WTC11 (cell line): ENCODE measurements around the gene SNX30. TPM values are rescaled to one million over a fixed set of nuclear protein-coding genes. Genes with fewer than 3 reads are reported as not detected.

Source experiments
- ATAC-seq: fragments of 200-7000 bp; cut with Tn5 transposase; 2 replicates; pipeline ENCODE4 v1.10.0; 2021; ENCODE audit warnings: mild to moderate bottlenecking, moderate library complexity
- CTCF ChIA-PET: fragments of 300-600 bp; sonication (Branson Sonifier 250); formaldehyde crosslinking; loops from one replicate; lab custom pipeline; 2021; ENCODE audit warnings: antibody characterized with exemption; lab: Charles Lee
- POLR2A ChIA-PET: fragments of 350-600 bp; sonication (Branson Sonifier 250); formaldehyde crosslinking; loops from one replicate; lab custom pipeline; 2021; ENCODE audit warnings: antibody characterized with exemption; lab: Charles Lee
- DNase-seq: peaks from one replicate; pipeline ENCODE4 v3.0.0; 2021; ENCODE audit warnings: low spot score
- H3K27ac Mint-ChIP-seq: 2 replicates; pipeline ENCODE4 v1.8.0; 2021; ENCODE audit warnings: mixed read lengths
- H3K27me3 Mint-ChIP-seq: 2 replicates; pipeline ENCODE4 v1.8.0; 2021; ENCODE audit warnings: low read depth, mild to moderate bottlenecking, moderate library complexity, mixed read lengths
- H3K36me3 Mint-ChIP-seq: 2 replicates; pipeline ENCODE4 v1.8.0; 2021; ENCODE audit warnings: mixed read lengths
- H3K4me1 Mint-ChIP-seq: 2 replicates; pipeline ENCODE4 v1.8.0; 2022; ENCODE audit warnings: mixed read lengths
- H3K4me3 Mint-ChIP-seq: 2 replicates; pipeline ENCODE4 v1.8.0; 2021; ENCODE audit warnings: mild to moderate bottlenecking, moderate library complexity, mixed read lengths
- H3K9me3 Mint-ChIP-seq: 2 replicates; pipeline ENCODE4 v1.8.0; 2021; ENCODE audit warnings: mixed read lengths
- ETV6 ChIP-seq: sonication (generic); formaldehyde crosslinking; IDR thresholded peaks from 2 replicates; pipeline ENCODE4 v1.8.1; 2022; ENCODE audit warnings: mild to moderate bottlenecking, missing genetic modification reagents
- FOXJ3 ChIP-seq: sonication (generic); formaldehyde crosslinking; IDR thresholded peaks from 2 replicates; pipeline ENCODE4 v1.9.0; 2021; ENCODE audit warnings: missing genetic modification reagents, mild to moderate bottlenecking, borderline replicate concordance
- FOXK1 ChIP-seq: sonication (generic); formaldehyde crosslinking; IDR thresholded peaks from 2 replicates; pipeline ENCODE4 v1.8.0; 2022; ENCODE audit warnings: mild to moderate bottlenecking, moderate library complexity, missing genetic modification reagents
- GRHL2 ChIP-seq: fragments of 250-450 bp; sonication (Bioruptor Pico); IDR thresholded peaks from 2 replicates; pipeline ENCODE4 v1.8.0; 2022; ENCODE audit warnings: mild to moderate bottlenecking, moderate library complexity; ENCODE audit not compliant: insufficient replicate concordance, severe bottlenecking
- JAZF1 ChIP-seq: fragments of 250-450 bp; sonication (Bioruptor Pico); IDR thresholded peaks from 2 replicates; pipeline ENCODE4 v1.9.0; 2021; ENCODE audit warnings: moderate library complexity, mild to moderate bottlenecking, inconsistent platforms
- NR1H2 ChIP-seq: sonication (generic); formaldehyde crosslinking; IDR thresholded peaks from 2 replicates; pipeline ENCODE4 v1.9.0; 2021; ENCODE audit warnings: mild to moderate bottlenecking, moderate library complexity, missing genetic modification reagents
- OVOL2 ChIP-seq: fragments of 250-450 bp; sonication (Bioruptor Pico); IDR thresholded peaks from 2 replicates; pipeline ENCODE4 v1.9.0; 2021; ENCODE audit warnings: mild to moderate bottlenecking, borderline replicate concordance
- TEAD1 ChIP-seq: sonication (generic); formaldehyde crosslinking; IDR thresholded peaks from 2 replicates; pipeline ENCODE4 v1.8.0; 2022; ENCODE audit warnings: mild to moderate bottlenecking, missing genetic modification reagents
- TP53 ChIP-seq: sonication (generic); formaldehyde crosslinking; IDR thresholded peaks from 2 replicates; pipeline ENCODE4 v1.8.1; 2023; ENCODE audit warnings: mild to moderate bottlenecking, missing genetic modification reagents
- ZNF138 ChIP-seq: sonication (generic); formaldehyde crosslinking; conservative IDR thresholded peaks from 2 replicates; pipeline ENCODE4 v1.8.1; 2022; ENCODE audit warnings: mild to moderate bottlenecking, moderate library complexity, missing genetic modification reagents
- ZNF263 ChIP-seq: sonication (generic); formaldehyde crosslinking; IDR thresholded peaks from 2 replicates; pipeline ENCODE4 v1.8.1; 2022; ENCODE audit warnings: low read depth, mild to moderate bottlenecking, moderate library complexity, missing genetic modification reagents
- ZNF281 ChIP-seq: sonication (generic); formaldehyde crosslinking; IDR thresholded peaks from 2 replicates; pipeline ENCODE4 v1.8.0; 2023; ENCODE audit warnings: mild to moderate bottlenecking, missing genetic modification reagents
- ZNF423 ChIP-seq: fragments of 250-450 bp; sonication (Bioruptor Pico); IDR thresholded peaks from 2 replicates; pipeline ENCODE4 v2.1.2; 2022; ENCODE audit warnings: mild to moderate bottlenecking, moderate library complexity
- ZNF671 ChIP-seq: fragments of 250-450 bp; sonication (Bioruptor Pico); IDR thresholded peaks from 2 replicates; pipeline ENCODE4 v1.8.0; 2021; ENCODE audit warnings: mild to moderate bottlenecking
- ZSCAN18 ChIP-seq: fragments of 250-450 bp; sonication (Bioruptor Pico); IDR thresholded peaks from 2 replicates; pipeline ENCODE4 v2.1.2; 2022; ENCODE audit warnings: mild to moderate bottlenecking, moderate library complexity
- total RNA-seq: library from RNA; stranded (reverse); gene quantifications from 3 replicates; pipeline ENCODE4 v1.2.3, GENCODE V29; 2021
- TF ChIP-seq, protein P1 (sequence below): sonication (generic); formaldehyde crosslinking; IDR thresholded peaks from 2 replicates; pipeline ENCODE4 v1.8.1; 2023; ENCODE audit warnings: mild to moderate bottlenecking, missing genetic modification reagents, moderate library complexity
- TF ChIP-seq, protein P2 (sequence below): sonication (generic); formaldehyde crosslinking; IDR thresholded peaks from 2 replicates; pipeline ENCODE4 v1.8.0; 2023; ENCODE audit warnings: missing genetic modification reagents
- TF ChIP-seq, protein P3 (sequence below): fragments of 250-450 bp; sonication (Bioruptor Pico); IDR thresholded peaks from 2 replicates; pipeline ENCODE4 v1.9.0; 2021; ENCODE audit warnings: mild to moderate bottlenecking, borderline replicate concordance
- TF ChIP-seq, protein P4 (sequence below): fragments of 250-450 bp; sonication (Bioruptor Pico); IDR thresholded peaks from 2 replicates; pipeline ENCODE4 v1.9.0; 2021; ENCODE audit warnings: mild to moderate bottlenecking

SNX30 gene
- total RNA-seq, 1 experiment from 2014 or later = 13.4 TPM

DNA sequence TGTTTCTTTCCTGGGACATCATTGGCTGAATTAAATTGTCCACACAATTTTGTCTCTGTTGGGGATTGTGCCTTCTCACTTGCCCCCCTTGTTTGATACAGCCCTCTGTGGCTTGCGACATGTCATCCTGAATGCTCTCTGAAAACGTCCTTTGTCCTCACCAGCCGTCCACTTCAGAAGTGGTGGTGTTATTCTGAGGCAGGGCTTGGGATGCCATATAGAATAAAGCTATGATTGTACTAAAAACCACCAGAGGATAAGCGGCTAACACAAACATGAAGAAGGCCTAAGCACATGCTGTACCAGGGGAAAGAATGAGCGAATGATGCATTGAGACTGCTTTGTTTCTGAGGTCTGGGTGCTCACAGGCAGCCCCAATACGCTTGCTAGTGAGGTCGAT lies 3.5 kb upstream of the SNX30 start:
- ATAC-seq (no peak), DNase-seq (no peak)
- Mint-ChIP-seq H3K4me3 (no peak overlapping the region), H3K9me3 (no peaks in the 10 kb centered on the region), H3K27ac (no peak overlapping the region), H3K4me1 (peaks cover 20% of the 10 kb centered on the region), H3K27me3 (peaks cover 10% of the 10 kb centered on the region)
- TF ChIP-seq, protein P1, sequence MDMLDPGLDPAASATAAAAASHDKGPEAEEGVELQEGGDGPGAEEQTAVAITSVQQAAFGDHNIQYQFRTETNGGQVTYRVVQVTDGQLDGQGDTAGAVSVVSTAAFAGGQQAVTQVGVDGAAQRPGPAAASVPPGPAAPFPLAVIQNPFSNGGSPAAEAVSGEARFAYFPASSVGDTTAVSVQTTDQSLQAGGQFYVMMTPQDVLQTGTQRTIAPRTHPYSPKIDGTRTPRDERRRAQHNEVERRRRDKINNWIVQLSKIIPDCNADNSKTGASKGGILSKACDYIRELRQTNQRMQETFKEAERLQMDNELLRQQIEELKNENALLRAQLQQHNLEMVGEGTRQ (CRISPR knock-in tag) = no peak
- no peak for TF ChIP-seq ETV6 (CRISPR knock-in tag)
- TF ChIP-seq, protein P2, sequence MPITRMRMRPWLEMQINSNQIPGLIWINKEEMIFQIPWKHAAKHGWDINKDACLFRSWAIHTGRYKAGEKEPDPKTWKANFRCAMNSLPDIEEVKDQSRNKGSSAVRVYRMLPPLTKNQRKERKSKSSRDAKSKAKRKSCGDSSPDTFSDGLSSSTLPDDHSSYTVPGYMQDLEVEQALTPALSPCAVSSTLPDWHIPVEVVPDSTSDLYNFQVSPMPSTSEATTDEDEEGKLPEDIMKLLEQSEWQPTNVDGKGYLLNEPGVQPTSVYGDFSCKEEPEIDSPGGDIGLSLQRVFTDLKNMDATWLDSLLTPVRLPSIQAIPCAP (CRISPR knock-in tag) = no peak
- TF ChIP-seq, all 79 proteins: peak for 0
- POLR2A ChIA-PET = interaction anchor here (0.6 to 0.7 kb wide), 2 partner anchors 30 to 339 kb away, joined by 3 to 5 read pairs; no protein-coding TSS in a partner anchor
- CTCF ChIA-PET = interaction anchor here (1.3 kb wide), 1 partner anchor 46 kb away, joined by 6 read pairs; no protein-coding TSS in a partner anchor
- no peaks in the 10 kb centered on the region for H3K36me3 Mint-ChIP-seq

DNA sequence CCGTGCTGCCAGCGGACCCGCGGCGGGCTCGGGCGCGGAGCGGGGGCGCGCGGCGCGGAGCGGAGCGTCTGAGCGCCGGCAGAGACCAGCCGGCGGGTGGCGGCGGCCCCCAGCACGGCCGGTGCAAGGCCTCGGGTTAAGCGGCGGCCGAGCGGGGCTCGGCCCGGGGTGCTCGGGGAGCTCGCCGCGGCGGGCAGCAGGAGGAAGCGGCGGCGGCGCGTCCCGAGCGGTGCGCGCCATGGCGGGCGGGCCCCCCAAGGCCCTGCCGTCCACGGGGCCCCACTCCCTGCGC lies 150 bp downstream of the SNX30 start:
- ChIA-PET POLR2A (interaction anchor here (1.3 to 2.0 kb wide), 2 partner anchors 14 to 33 kb away, joined by 4 to 6 read pairs; partner anchors contain the start of gene INIP), CTCF (interaction anchor here (1.3 to 2.3 kb wide), 6 partner anchors 33 to 152 kb away, joined by 3 to 12 read pairs (median 6); partner anchors contain the start of gene INIP)
- H3K36me3 Mint-ChIP-seq = no peaks in the 10 kb centered on the region
- H3K9me3 Mint-ChIP-seq = no peaks in the 10 kb centered on the region
- H3K27ac Mint-ChIP-seq = no peak overlapping the region
- H3K4me3 Mint-ChIP-seq = no peak overlapping the region
- no peak for ATAC-seq
- no peak for DNase-seq
- H3K4me1 Mint-ChIP-seq = peaks cover 22% of the 10 kb centered on the region
- peaks cover 10% of the 10 kb centered on the region for H3K27me3 Mint-ChIP-seq
- TF ChIP-seq ZNF423 (CRISPR knock-in tag) (no peak), NR1H2 (CRISPR knock-in tag) (no peak), ZNF263 (CRISPR knock-in tag) (no peak), OVOL2 (CRISPR knock-in tag) (no peak)

DNA sequence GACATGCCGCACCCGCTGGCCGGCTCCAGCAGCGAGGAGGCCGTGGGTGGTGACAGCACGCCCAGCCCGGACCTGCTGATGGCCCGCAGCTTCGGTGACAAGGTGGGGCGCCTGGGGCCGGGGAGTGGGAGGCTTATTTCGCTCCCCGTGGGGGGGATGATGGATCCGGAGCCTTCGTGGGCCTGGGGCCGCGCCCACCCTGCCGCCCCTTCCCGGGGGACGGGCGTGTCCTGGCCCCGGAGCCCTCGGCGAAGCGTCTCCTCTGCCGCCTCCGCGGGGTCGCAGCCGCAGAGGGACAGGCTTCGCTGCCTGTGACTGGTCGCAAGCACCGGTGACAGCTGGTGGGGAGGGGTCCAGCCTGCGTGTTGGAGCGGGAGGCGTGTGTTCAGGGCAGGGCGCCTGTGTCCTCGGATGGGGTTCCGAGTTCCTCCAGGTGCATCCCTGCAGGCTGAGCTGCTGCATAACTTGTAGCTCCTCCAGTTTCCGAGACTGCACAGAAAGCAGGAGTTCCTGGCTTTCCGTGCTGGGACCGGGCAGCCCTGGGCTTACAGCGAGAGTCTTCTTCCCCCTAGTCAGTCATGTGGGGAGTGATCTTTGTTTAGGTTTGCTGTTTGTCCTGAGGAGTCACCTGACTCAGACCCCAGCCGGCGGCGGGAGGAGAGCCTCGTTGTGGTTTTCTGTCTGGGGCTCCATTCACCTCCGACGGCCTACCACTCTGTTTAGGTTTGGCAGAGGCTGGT lies 666 bp downstream of the SNX30 start:
- H3K4me1 Mint-ChIP-seq = peaks cover 22% of the 10 kb centered on the region
- H3K27ac Mint-ChIP-seq = no peak overlapping the region
- TF ChIP-seq, protein P3, sequence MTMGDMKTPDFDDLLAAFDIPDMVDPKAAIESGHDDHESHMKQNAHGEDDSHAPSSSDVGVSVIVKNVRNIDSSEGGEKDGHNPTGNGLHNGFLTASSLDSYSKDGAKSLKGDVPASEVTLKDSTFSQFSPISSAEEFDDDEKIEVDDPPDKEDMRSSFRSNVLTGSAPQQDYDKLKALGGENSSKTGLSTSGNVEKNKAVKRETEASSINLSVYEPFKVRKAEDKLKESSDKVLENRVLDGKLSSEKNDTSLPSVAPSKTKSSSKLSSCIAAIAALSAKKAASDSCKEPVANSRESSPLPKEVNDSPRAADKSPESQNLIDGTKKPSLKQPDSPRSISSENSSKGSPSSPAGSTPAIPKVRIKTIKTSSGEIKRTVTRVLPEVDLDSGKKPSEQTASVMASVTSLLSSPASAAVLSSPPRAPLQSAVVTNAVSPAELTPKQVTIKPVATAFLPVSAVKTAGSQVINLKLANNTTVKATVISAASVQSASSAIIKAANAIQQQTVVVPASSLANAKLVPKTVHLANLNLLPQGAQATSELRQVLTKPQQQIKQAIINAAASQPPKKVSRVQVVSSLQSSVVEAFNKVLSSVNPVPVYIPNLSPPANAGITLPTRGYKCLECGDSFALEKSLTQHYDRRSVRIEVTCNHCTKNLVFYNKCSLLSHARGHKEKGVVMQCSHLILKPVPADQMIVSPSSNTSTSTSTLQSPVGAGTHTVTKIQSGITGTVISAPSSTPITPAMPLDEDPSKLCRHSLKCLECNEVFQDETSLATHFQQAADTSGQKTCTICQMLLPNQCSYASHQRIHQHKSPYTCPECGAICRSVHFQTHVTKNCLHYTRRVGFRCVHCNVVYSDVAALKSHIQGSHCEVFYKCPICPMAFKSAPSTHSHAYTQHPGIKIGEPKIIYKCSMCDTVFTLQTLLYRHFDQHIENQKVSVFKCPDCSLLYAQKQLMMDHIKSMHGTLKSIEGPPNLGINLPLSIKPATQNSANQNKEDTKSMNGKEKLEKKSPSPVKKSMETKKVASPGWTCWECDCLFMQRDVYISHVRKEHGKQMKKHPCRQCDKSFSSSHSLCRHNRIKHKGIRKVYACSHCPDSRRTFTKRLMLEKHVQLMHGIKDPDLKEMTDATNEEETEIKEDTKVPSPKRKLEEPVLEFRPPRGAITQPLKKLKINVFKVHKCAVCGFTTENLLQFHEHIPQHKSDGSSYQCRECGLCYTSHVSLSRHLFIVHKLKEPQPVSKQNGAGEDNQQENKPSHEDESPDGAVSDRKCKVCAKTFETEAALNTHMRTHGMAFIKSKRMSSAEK (CRISPR knock-in tag) = no peak
- TF ChIP-seq FOXJ3 (no peak), ZSCAN18 (no peak), FOXK1 (peak; percentile 78), JAZF1 (CRISPR knock-in tag) (no peak), GRHL2 (CRISPR knock-in tag) (no peak), TP53 (CRISPR knock-in tag) (no peak), ZNF671 (CRISPR knock-in tag) (no peak), ZNF281 (CRISPR knock-in tag) (no peak), TEAD1 (CRISPR knock-in tag) (no peak), ZNF138 (CRISPR knock-in tag) (no peak)
- TF ChIP-seq, protein P2 (CRISPR knock-in tag) = no peak
- TF ChIP-seq, protein P4, sequence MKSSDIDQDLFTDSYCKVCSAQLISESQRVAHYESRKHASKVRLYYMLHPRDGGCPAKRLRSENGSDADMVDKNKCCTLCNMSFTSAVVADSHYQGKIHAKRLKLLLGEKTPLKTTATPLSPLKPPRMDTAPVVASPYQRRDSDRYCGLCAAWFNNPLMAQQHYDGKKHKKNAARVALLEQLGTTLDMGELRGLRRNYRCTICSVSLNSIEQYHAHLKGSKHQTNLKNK (CRISPR knock-in tag) = no peak

More for the DNA sequence above, 666 bp downstream of the SNX30 start:
- peak; percentile 65 for DNase-seq
- H3K36me3 Mint-ChIP-seq = no peaks in the 10 kb centered on the region
- ChIA-PET POLR2A (interaction anchor here (1.3 to 2.0 kb wide), 2 partner anchors 13 to 33 kb away, joined by 4 to 6 read pairs; partner anchors contain the start of gene INIP), CTCF (interaction anchor here (0.8 to 2.3 kb wide), 6 partner anchors 33 to 152 kb away, joined by 3 to 12 read pairs (median 5); partner anchors contain the start of gene INIP)
- no peaks in the 10 kb centered on the region for H3K9me3 Mint-ChIP-seq
- peak; percentile 65 for ATAC-seq
- H3K4me3 Mint-ChIP-seq = peak overlapping the region; percentile 82
- H3K27me3 Mint-ChIP-seq = peaks cover 10% of the 10 kb centered on the region
